GM13976 (cell line): Measurements from ENCODE around the gene SSTR5.

ENCODE experiments used
- DNase-seq: peaks from one replicate; pipeline ENCODE4 v3.0.0; 2012; ENCODE audit warnings: low spot score
- CTCF ChIP-seq: IDR thresholded peaks from 2 replicates; pipeline ENCODE4 v1.5.1; 2012; ENCODE audit warnings: borderline replicate concordance, mild to moderate bottlenecking; ENCODE audit not compliant: insufficient read depth; ENCODE audit errors: extremely low read depth, missing control alignments, control extremely low read depth
- in situ Hi-C: fragments of 300-500 bp; cut with MboI; formaldehyde crosslinking; loops from one replicate; pipeline ENCODE4 v1.12.0; 2022; ENCODE audit warnings: low sequenced_read_pairs, mixed read lengths, inconsistent platforms; ENCODE audit not compliant: unreplicated experiment

SSTR5 gene

GRCh38 chr16:1107141-1107540 is 34.6 kb downstream of the SSTR5 start:
- in situ Hi-C loops, result no loop called here
- DNase-seq, result no peak
- no peak for TF ChIP-seq CTCF

GRCh38 chr16:1107731-1108130 is 35.2 kb downstream of the SSTR5 start:
- no peak for DNase-seq
- TF ChIP-seq CTCF, result no peak
- in situ Hi-C loops, result no loop called here

- TF ChIP-seq CTCF, result no peak
- in situ Hi-C loops, result no loop called here
- no peak for DNase-seq
Observed at GRCh38 chr16:1108299-1109252, 36.0 kb downstream of the SSTR5 start.

GRCh38 chr16:1109648-1110047 is 37.1 kb downstream of the SSTR5 start:
- TF ChIP-seq CTCF, result no peak
- DNase-seq, result no peak
- in situ Hi-C loops, result no loop called here

GRCh38 chr16:1112506-1113184 is 40.1 kb downstream of the SSTR5 start:
- in situ Hi-C loops, result no loop called here
- DNase-seq, result no peak
- no peak for TF ChIP-seq CTCF

- DNase-seq, result no peak
- in situ Hi-C loops, result no loop called here
- no peak for TF ChIP-seq CTCF
Observed at GRCh38 chr16:1113489-1113888, 40.9 kb downstream of the SSTR5 start.
